Kidney (tissue), 14 donors: ENCODE results near the gene FRMD1. TPM values are rescaled to one million over a fixed set of nuclear protein-coding genes. Genes with fewer than 3 reads are reported as not detected.

ENCODE experiments used
- DNase-seq, 5 donors: peaks; one replicate each; pipeline ENCODE4 v3.0.0-alpha.2; 2013 to 2020
- FAIRE-seq: peaks from 2 replicates; lab custom pipeline; 2012; peaks lifted over from hg19 to GRCh38; lab: Jason Lieb, UNC
- H3K27ac ChIP-seq, 2 donors: one replicate each; pipeline ENCODE4 v1.7.0; 2013; ENCODE audit warnings: low read depth in 2 of 2, low read length in 2 of 2, inconsistent platforms in 1 of 2
- H3K27me3 ChIP-seq: one replicate; pipeline ENCODE4 v1.7.1; 2013; ENCODE audit warnings: low read length, inconsistent platforms; ENCODE audit not compliant: control insufficient read depth, insufficient read depth
- H3K36me3 ChIP-seq, 3 donors: one replicate each; pipeline versions ENCODE4 v1.7.0 to v1.7.1; 2013; ENCODE audit warnings: low read length in 3 of 3, control low read depth in 1 of 3, inconsistent platforms in 1 of 3; ENCODE audit not compliant: insufficient read depth in 3 of 3, control insufficient read depth in 2 of 3
- H3K4me1 ChIP-seq, 3 donors: one replicate each; pipeline versions ENCODE4 v1.7.0 to v1.7.1; 2013; ENCODE audit warnings: low read length in 3 of 3, inconsistent platforms in 1 of 3, low read depth in 1 of 3; ENCODE audit not compliant: control insufficient read depth in 2 of 3, insufficient read depth in 2 of 3
- H3K4me3 ChIP-seq, 3 donors: one replicate each; pipeline versions ENCODE4 v1.7.0 to v1.8.1; 2013; ENCODE audit warnings: low read length in 3 of 3, control low read depth in 1 of 3, inconsistent platforms in 1 of 3
- H3K9ac ChIP-seq, 3 donors: one replicate each; pipeline versions ENCODE4 v1.7.0 to v1.7.1; 2013; ENCODE audit warnings: low read length in 3 of 3, control low read depth in 1 of 3, inconsistent platforms in 1 of 3
- H3K9me3 ChIP-seq, 3 donors: one replicate each; pipeline versions ENCODE4 v1.7.0 to v1.7.1; 2013; ENCODE audit warnings: low read length in 3 of 3, control low read depth in 1 of 3, inconsistent platforms in 1 of 3; ENCODE audit not compliant: control insufficient read depth in 2 of 3, insufficient read depth in 1 of 3
- intact Hi-C: fragments of 100-400 bp; cut with DNase I; formaldehyde crosslinking; loops from one replicate; pipeline ENCODE4 v1.11.1; 2022
- polyA plus RNA-seq: library from polyadenylated mRNA; stranded (reverse); fragments of 350-450 nt; fragmentation: Illumina TruSeq; extraction: RNeasy Lipid Tissue Mini Kit (QIAGEN cat#74804); gene quantifications from one replicate; pipeline ENCODE4 v1.2.3, GENCODE V29; 2014; ENCODE audit warnings: low read depth, low replicate concordance; ENCODE audit not compliant: insufficient read depth
- total RNA-seq: library from RNA; stranded (reverse); fragmentation: NEBNext Ultra II Directional; extraction: Animal tissue kit (Norgen Biotek cat#: 25700); gene quantifications from one replicate; pipeline ENCODE4 v1.2.1, GENCODE V29; 2021
- TF ChIP-seq, protein P1 (sequence below): IDR thresholded peaks from 3 replicates; pipeline ENCODE4 v1.5.1; 2012; ENCODE audit warnings: mild to moderate bottlenecking, moderate library complexity, borderline replicate concordance; ENCODE audit not compliant: insufficient read depth; ENCODE audit errors: extremely low read depth
- donor health status: control.
- donor health status: control.
- donor health status: control.
- donor health status: control.
- donor health status: control.
- donor health status: DM: yes; HTN: yes; CAD: no.
- donor health status: Normal renal cell carcinoma (clear cell type).

Gene FRMD1
- total and polyA plus RNA-seq, 2 donors from 2014 or later = 1.1 to 7.5 TPM

DNA sequence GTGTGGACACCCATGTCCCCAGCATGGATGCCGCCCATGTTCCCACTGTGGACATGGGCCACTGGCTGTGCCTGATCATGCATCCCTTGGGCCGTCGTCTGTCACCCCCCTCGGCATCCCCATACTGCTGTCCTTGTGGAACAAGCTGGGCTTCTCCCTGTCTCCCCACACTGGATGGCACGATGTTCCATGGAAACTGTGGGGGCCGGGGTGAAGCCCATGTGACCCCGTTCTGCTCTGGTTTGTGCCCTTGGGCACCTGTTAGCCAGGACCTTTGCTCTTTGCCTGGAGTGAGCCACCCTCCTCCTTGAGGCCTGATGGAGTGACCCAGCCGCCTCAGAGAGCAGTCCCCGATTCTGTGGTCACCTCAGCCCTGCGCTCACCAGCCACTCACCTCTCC, 7.6 kb upstream of the FRMD1 start:
- Histone ChIP-seq H3K9me3 (no peaks in the 10 kb centered on the region), H3K27me3 (no peaks in the 10 kb centered on the region), H3K9ac (peak overlapping the region in 1 of 3 donors; percentile 26), H3K4me1 (peaks cover 0 to 32% (median 18%) of the 10 kb centered on the region in 3 donors), H3K27ac (peak overlapping the region in 1 of 2 donors; percentile 43), H3K36me3 (no peaks in the 10 kb centered on the region), H3K4me3 (no peak overlapping the region)
- intact Hi-C loops = no loop called here
- DNase-seq = peak in 1 of 5 donors; percentile 56
- FAIRE-seq = no peak
- TF ChIP-seq, protein P1, sequence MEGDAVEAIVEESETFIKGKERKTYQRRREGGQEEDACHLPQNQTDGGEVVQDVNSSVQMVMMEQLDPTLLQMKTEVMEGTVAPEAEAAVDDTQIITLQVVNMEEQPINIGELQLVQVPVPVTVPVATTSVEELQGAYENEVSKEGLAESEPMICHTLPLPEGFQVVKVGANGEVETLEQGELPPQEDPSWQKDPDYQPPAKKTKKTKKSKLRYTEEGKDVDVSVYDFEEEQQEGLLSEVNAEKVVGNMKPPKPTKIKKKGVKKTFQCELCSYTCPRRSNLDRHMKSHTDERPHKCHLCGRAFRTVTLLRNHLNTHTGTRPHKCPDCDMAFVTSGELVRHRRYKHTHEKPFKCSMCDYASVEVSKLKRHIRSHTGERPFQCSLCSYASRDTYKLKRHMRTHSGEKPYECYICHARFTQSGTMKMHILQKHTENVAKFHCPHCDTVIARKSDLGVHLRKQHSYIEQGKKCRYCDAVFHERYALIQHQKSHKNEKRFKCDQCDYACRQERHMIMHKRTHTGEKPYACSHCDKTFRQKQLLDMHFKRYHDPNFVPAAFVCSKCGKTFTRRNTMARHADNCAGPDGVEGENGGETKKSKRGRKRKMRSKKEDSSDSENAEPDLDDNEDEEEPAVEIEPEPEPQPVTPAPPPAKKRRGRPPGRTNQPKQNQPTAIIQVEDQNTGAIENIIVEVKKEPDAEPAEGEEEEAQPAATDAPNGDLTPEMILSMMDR = no peak

- DNase-seq = peak in 1 of 5 donors; percentile 76
These were observed 7.1 kb upstream of the FRMD1 start for GRCh38 chr6:168086066-168086465.

GRCh38 chr6:168084465-168085160, 5.6 kb upstream of the FRMD1 start:
- no peak overlapping the region for H3K4me3 ChIP-seq
- DNase-seq = peak in 1 of 5 donors; percentile 59
- intact Hi-C loops = no loop called here
- H3K27me3 ChIP-seq = no peaks in the 10 kb centered on the region
- H3K4me1 ChIP-seq = peaks cover 0 to 33% (median 20%) of the 10 kb centered on the region in 3 donors
- H3K36me3 ChIP-seq = no peaks in the 10 kb centered on the region
- no peak for FAIRE-seq
- no peaks in the 10 kb centered on the region for H3K9me3 ChIP-seq
- TF ChIP-seq, protein P1 = no peak
- no peak overlapping the region for H3K27ac ChIP-seq
- H3K9ac ChIP-seq = no peak overlapping the region

More at GRCh38 chr6:168086066-168086465, 7.1 kb upstream of the FRMD1 start:
- Histone ChIP-seq H3K9me3 (no peaks in the 10 kb centered on the region), H3K36me3 (no peaks in the 10 kb centered on the region), H3K4me1 (peaks cover 0 to 32% (median 18%) of the 10 kb centered on the region in 3 donors), H3K27me3 (no peaks in the 10 kb centered on the region), H3K27ac (no peak overlapping the region), H3K4me3 (no peak overlapping the region), H3K9ac (no peak overlapping the region)
- FAIRE-seq = no peak
- TF ChIP-seq, protein P1 = no peak
- intact Hi-C loops = no loop called here
